Measurements from ENCODE around the gene KRTAP1-3. TPM values are rescaled to one million over a fixed set of nuclear protein-coding genes. Genes with fewer than 3 reads are reported as not detected.
A peak's percentile ranks its signal among the peaks of the same experiment; 100 is the strongest.
"Not testable (repeated sequence)": the region's sequence is repeated elsewhere in the genome, so short reads cannot be mapped to it uniquely, and the experiment has no call there.

KRTAP1-3 gene, protein sequence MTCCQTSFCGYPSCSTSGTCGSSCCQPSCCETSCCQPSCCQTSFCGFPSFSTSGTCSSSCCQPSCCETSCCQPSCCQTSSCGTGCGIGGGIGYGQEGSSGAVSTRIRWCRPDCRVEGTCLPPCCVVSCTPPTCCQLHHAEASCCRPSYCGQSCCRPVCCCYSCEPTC
- not detected for polyA plus RNA-seq

DNA sequence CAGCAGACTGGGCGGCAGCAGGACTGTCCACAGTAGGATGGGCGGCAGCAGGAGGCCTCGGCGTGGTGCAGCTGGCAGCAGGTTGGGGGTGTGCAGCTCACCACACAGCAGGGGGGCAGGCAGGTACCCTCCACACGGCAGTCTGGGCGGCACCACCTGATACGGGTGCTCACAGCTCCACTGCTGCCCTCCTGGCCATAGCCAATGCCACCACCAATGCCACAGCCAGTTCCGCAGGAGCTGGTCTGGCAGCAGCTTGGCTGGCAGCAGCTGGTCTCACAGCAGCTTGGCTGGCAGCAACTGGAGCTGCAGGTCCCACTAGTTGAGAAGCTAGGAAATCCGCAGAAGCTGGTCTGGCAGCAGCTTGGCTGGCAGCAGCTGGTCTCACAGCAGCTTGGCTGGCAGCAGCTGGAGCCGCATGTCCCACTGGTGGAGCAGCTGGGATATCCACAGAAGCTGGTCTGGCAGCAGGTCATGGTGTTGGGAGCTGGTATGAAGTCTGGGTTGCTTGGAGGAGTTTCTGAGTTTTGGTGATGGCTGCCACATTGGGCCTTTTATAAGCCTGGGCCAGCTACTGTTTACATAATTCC, at the start of gene KRTAP1-3:
Gene KRTAP1-3 (minus strand): TSS at position 529 of the 590 bp plus-strand sequence. CDS start 53 bp downstream, at position 476.
- not testable (repeated sequence) for H3K9me3 Mint-ChIP-seq, H3K27ac Mint-ChIP-seq, H3K36me3 Mint-ChIP-seq, H3K4me3 Mint-ChIP-seq, H3K4me1 Mint-ChIP-seq
- H3K27me3 Mint-ChIP-seq, result peaks cover 13% of the 10 kb centered on the region

DNA sequence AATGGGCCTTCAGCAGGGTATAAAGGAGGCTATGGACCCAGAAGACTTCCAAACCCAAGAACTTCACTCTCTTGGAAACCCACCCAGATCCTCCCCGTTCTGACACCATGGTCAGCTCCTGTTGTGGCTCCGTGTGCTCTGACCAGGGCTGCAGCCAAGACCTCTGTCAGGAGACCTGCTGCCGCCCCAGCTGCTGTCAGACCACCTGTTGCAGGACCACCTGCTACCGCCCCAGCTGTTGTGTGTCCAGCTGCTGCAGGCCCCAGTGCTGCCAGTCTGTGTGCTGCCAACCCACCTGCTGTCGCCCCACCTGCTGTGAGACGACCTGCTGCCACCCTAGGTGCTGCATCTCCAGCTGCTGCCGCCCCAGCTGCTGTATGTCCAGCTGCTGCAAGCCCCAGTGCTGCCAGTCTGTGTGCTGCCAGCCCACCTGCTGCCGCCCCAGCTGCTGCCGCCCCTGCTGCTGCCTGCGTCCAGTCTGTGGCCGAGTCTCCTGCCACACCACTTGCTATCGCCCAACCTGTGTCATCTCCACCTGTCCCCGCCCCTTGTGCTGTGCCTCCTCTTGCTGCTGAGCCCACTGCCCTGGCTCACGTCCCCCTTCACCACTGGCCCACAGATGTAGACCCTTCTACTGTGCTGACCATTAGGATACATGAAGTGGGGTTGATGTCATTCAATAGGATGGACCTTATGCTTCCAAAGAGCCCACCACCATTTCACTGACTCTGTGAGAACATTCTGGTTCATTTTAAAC, 49.6 kb upstream of the KRTAP1-3 start, which contains the start of gene KRTAP4-7:
Gene KRTAP4-7 (plus strand): TSS at position 51 of the 757 bp plus-strand sequence. CDS start 57 bp downstream, at position 108.
- Mint-ChIP-seq H3K27me3 (peaks cover 16% of the 10 kb centered on the region), H3K27ac (peak within 1 kb of the TSS in 1 of 3 donors; percentile 6)
- not testable (repeated sequence) for H3K4me1 Mint-ChIP-seq, H3K36me3 Mint-ChIP-seq, H3K4me3 Mint-ChIP-seq, H3K9me3 Mint-ChIP-seq

DNA sequence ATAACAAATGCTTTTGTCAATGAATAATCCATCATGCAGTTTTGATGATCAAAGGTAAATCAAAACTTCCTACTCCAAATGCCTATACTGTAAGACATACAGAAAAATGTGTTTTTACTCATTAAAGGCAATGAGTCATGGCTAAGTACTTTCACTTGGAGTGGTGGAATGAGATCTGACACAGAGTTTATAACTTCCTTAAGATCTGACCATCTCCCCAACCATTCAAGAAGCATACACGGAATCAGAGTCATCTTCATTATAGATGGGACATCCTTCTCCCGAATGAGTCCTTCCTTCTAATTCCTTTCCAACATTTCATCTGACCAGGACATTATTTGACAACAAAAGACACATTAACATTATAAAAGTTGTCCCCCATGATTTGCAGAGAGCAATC, 48.8 kb upstream of the KRTAP1-3 start:
- not testable (repeated sequence) for H3K36me3 Mint-ChIP-seq, H3K4me1 Mint-ChIP-seq, H3K27ac Mint-ChIP-seq, H3K4me3 Mint-ChIP-seq, H3K9me3 Mint-ChIP-seq
- peaks cover 17% of the 10 kb centered on the region for H3K27me3 Mint-ChIP-seq

DNA sequence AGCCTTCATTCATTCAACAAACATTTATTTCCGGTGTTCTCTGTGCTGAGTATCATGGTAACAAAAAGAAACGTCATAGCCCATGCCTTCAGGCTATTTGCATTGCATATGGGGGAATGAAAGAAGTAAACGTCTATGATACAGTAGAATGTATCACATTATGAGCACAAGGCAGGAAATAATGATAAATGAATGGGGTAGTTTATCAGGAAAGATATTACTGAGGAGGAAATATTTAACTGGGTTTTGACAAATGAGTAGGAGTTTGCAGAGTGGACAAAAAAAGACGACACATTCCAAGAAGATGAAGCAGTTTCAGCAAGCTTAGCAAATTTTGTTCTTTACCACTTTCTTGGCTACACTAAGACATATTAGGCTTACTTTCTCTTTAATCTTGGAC, 48.0 kb upstream of the KRTAP1-3 start:
- Mint-ChIP-seq H3K27ac (no peak overlapping the region), H3K4me1 (no peaks in the 10 kb centered on the region), H3K36me3 (no peaks in the 10 kb centered on the region), H3K9me3 (peaks cover 0 to 5% (median 0%) of the 10 kb centered on the region in 3 donors), H3K4me3 (no peak overlapping the region), H3K27me3 (peaks cover 16% of the 10 kb centered on the region)

DNA sequence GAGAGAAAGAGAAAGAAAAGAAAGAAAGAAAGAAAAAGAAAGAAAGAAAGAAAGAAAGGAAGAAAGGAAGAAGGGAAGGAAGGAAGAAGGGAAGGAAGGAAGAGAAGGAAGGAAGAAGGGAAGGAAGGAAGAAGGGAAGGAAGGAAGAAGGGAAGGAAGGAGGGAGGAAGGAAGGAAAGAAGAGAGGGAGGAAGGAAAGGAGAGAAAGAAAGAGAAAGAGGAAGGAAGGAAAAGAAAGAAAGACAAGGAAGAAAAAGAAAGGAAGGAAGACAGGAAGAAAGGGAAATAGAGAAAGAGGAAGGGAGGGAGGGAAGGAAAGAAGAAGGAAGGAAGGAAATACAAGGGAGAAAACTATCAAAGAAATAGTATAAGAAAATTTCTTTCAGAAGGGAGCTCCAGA, 42.1 kb upstream of the KRTAP1-3 start:
- H3K4me1 Mint-ChIP-seq, result no peaks in the 10 kb centered on the region
- no peaks in the 10 kb centered on the region for H3K36me3 Mint-ChIP-seq
- no peak overlapping the region for H3K27ac Mint-ChIP-seq
- H3K9me3 Mint-ChIP-seq, result peaks cover 0 to 5% (median 0%) of the 10 kb centered on the region in 3 donors
- H3K4me3 Mint-ChIP-seq, result no peak overlapping the region
- peaks cover 9% of the 10 kb centered on the region for H3K27me3 Mint-ChIP-seq

DNA sequence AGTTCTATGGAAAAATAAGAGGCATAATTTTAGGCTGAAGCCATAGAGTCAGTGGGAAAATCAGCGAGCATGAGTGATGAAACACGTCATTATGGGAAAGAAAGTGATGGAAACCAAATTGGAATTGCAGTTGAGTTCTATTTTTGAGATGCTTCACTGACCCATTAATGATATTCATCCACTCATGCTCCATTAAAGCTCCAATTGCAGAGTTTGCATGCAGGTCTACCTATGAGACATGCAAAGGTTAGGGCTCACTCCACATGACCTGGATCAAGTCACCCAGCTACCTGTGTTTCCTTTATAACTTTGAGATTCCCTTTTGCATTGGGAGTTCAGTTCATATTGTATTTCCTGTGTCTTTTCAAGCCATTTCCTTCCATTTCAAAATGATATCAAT, 39.0 kb upstream of the KRTAP1-3 start:
- H3K27ac Mint-ChIP-seq, result no peak overlapping the region
- H3K36me3 Mint-ChIP-seq, result no peaks in the 10 kb centered on the region
- H3K27me3 Mint-ChIP-seq, result peaks cover 5% of the 10 kb centered on the region
- H3K4me3 Mint-ChIP-seq, result no peak overlapping the region
- H3K4me1 Mint-ChIP-seq, result no peaks in the 10 kb centered on the region
- H3K9me3 Mint-ChIP-seq, result peaks cover 0 to 5% (median 2%) of the 10 kb centered on the region in 3 donors

DNA sequence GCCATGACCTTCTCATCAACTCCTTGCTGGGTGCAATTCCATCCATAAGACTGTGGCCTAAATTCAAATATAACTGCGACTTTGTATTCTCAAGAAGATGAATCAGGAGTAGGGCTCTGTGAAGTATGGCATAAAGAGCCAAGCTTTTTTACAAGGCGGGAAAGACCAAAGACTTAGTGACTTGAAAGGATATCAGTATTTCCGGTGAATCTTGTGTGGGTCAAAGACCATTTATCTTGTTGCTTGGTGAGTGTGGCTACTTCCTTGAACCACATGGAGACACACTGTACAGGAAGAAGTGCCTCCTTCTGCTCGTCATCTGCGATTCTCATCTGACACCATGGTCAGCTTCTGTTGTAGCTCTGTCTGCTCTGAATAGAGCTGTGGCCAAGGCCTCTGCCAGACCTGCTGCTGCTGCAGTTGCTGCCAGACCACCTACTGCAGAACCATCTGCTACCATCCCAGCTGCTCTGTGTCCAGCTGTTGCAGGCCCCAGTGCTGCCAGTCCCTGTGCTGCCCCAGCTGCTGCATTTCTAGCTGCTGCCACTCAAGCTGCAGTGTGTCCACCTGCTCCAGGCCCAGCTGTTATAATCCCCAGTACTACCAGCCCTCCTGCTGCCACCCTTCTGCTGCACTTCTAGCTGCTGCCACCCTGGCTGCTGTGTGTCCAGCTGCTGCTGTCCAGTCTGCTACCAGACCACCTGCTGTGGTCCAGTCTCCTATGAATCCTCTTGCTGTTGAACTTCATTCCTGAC, 37.1 kb upstream of the KRTAP1-3 start:
- H3K4me3 Mint-ChIP-seq, result peak overlapping the region in 1 of 4 donors; percentile 40
- no peak overlapping the region for H3K27ac Mint-ChIP-seq
- no peaks in the 10 kb centered on the region for H3K36me3 Mint-ChIP-seq
- H3K27me3 Mint-ChIP-seq, result peaks cover 5% of the 10 kb centered on the region
- H3K4me1 Mint-ChIP-seq, result no peaks in the 10 kb centered on the region
- H3K9me3 Mint-ChIP-seq, result peaks cover 0 to 5% (median 2%) of the 10 kb centered on the region in 3 donors

DNA sequence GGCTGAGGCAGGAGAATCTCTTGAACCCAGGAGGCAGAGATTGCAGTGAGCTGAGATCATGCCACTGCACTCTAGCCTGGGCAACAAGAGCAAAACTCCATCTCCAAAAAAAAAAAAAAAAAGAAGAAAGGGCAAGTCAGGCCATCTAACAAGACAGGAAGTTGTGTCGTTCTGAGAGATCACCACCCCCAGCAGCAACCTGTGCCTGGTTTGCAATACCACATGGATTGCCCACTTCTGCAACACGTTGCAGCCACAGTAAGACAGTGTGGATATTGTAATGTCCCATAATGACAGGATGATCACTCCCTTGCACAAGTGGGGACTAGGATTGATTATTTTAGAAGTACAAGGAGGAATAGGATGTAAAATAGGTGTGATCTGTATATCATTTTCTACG, 34.4 kb upstream of the KRTAP1-3 start:
- no peak overlapping the region for H3K27ac Mint-ChIP-seq
- H3K27me3 Mint-ChIP-seq, result no peaks in the 10 kb centered on the region
- no peaks in the 10 kb centered on the region for H3K4me1 Mint-ChIP-seq
- peaks cover 0 to 2% (median 0%) of the 10 kb centered on the region in 3 donors for H3K9me3 Mint-ChIP-seq
- H3K4me3 Mint-ChIP-seq, result no peak overlapping the region
- no peaks in the 10 kb centered on the region for H3K36me3 Mint-ChIP-seq

DNA sequence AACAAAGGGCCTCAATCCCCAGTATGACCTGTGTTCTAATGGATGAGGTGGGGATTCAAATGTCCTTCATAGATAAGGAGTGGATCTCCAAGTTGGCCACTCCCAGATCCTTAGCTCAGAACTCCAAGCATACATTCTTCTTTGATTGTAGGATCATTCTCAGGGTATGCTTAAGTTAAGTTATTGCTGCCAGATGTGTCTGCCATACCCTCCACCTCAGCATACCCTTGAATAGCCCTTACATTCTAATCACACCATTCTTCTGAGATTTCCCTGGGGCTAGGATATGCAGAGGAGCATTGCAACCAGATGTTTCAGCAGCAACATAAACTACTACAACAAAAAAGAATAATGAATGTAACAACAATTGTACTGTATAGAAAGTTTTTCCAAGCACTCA, 32.6 kb upstream of the KRTAP1-3 start:
- no peak overlapping the region for H3K27ac Mint-ChIP-seq
- H3K27me3 Mint-ChIP-seq, result no peaks in the 10 kb centered on the region
- no peak overlapping the region for H3K4me3 Mint-ChIP-seq
- no peaks in the 10 kb centered on the region for H3K4me1 Mint-ChIP-seq
- peaks cover 0 to 2% (median 0%) of the 10 kb centered on the region in 3 donors for H3K9me3 Mint-ChIP-seq
- H3K36me3 Mint-ChIP-seq, result no peaks in the 10 kb centered on the region

DNA sequence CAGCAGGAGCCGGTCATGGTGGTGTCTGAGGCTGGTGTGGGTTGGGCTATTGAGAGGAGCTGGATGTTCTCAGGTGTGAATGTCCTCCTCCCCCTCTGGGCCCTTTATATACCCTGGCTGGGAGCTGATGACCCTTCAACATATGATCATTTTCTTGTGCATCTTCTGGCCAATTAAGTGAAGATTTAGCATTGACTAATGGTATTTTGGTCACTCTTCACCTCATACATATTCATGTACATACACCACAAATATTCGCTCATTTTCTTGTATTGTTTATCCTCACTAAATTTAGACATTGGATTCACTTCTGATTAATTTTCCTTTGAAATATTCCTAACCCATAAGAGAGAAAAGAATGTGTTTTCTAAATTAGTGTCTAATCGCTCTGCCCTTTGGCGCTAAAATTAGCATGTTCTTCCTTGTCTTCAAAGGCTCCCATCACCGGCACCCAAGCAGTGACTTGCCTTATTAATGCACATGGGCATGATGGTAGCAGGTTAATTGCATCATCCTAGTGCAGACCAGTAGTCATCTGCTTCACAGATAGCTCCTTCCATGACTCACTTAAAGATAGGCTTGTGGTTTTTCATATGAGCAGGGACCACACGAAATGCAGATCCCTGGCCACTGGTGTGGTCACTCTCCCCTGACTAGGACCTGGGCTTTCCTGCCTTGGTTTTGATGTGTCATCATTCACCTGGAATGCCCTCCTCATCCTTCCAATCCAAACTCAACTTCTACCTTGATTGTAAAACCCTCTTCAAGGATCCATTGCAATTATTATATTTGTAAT, 31.4 kb upstream of the KRTAP1-3 start, which contains the start of gene KRTAP2-4:
Gene KRTAP2-4 (minus strand): TSS at position 51 of the 796 bp plus-strand sequence. CDS start 34 bp downstream, at position 17.
- H3K27ac Mint-ChIP-seq, result peak within 1 kb of the TSS in 1 of 3 donors; percentile 47
- peaks cover 7% of the 10 kb centered on the region for H3K27me3 Mint-ChIP-seq
- no peaks in the 10 kb centered on the region for H3K9me3 Mint-ChIP-seq
- H3K36me3 Mint-ChIP-seq, result no peaks in the 10 kb centered on the region
- H3K4me3 Mint-ChIP-seq, result no peak within 1 kb of the TSS
- H3K4me1 Mint-ChIP-seq, result no peaks in the 10 kb centered on the region

DNA sequence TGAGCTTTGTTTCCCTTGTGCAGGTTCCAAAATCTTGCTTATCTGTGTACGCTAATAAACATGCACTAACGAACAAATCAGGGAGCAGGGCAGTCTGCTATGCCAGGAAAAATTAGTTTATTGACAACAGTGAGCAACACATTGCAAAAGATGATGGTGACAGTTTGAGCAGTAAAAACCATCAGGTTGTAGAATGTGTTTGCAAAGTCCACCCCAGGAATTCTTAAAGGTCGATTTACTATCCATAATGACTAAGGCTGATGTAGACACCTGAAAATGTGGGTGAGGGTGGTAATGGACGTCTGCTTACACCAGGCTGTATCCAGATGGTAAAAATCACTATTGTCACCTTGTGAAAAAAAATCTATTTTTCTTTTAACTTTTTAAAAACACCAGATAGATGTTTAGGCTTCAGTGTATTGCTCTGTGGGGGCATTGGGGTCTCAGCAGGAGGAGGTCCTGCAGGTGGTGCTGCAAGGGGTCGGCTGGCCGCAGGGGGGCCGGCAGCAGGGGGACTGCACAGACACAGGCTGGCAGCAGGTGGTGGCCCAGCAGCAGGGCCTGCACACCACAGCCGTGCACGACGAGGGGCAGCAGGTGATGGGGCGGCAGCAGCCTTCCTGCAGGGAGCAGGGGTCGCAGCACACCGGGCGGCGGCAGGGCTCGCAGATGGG, 30.5 kb upstream of the KRTAP1-3 start:
- not testable (repeated sequence) for H3K36me3 Mint-ChIP-seq, H3K27me3 Mint-ChIP-seq

DNA sequence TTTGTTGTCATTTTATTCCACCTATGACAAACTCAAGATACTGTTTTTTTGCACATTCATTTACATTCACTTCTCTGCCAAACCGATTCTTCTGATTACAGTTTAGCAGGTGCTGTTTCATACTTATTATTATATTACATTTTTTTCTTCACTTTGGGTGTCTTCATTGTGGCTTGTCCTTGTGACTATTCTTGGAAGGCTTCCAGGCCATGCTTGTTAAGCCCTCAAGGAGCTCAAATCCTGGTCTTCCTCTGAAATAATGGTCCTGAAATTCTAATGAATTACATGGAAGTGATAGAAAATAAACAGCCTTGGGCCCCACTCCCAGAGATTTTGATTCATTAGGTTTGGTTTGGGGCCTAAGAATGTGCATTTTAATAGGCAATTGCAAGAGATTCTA, 29.6 kb upstream of the KRTAP1-3 start:
- Mint-ChIP-seq H3K36me3 (no peaks in the 10 kb centered on the region), H3K4me3 (no peak overlapping the region), H3K27ac (no peak overlapping the region), H3K4me1 (no peaks in the 10 kb centered on the region), H3K9me3 (no peaks in the 10 kb centered on the region), H3K27me3 (peaks cover 12% of the 10 kb centered on the region)

More for the DNA sequence above, 30.5 kb upstream of the KRTAP1-3 start:
- H3K4me3 Mint-ChIP-seq, H3K27ac Mint-ChIP-seq, H3K4me1 Mint-ChIP-seq, H3K9me3 Mint-ChIP-seq: not testable (repeated sequence)

DNA sequence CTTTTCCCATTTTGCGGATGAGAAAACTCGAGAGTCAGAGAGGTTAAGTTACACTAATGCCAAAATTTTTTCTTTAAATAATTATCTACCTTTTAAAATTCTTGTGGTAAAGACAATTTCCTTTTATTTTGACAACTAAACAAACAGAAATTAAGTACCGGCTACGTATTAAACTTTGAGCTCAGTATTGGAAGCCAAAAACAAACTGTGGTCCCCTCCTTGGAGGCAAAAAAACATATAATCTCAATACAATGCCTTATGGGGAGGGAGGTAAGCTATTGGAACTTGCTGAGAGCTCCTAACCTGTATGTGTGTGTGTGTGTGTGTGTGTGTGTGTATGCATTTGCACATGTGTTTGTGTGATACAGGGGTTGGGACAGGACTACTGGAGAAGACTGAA, 28.8 kb upstream of the KRTAP1-3 start:
- Mint-ChIP-seq H3K27ac (no peak overlapping the region), H3K4me1 (no peaks in the 10 kb centered on the region), H3K4me3 (no peak overlapping the region), H3K9me3 (no peaks in the 10 kb centered on the region), H3K36me3 (no peaks in the 10 kb centered on the region), H3K27me3 (peaks cover 16% of the 10 kb centered on the region)

DNA sequence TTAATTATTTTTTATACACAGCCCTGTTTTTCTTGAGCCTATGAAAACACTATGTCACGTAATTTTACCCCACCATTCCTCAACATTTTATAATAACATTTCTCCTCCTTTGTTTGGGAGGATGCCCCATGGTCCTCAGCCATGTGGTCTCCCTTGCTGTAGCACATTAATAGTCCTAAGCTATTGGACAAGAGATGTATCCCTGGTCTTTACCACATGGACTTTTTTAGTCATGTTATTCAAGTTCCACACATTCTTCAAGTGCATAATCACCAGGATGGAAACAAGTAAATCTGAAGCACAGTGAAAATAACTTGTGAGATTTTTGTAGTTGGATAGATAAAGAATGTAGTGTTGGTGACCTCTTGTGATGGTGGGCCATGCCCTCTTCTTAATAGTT, 27.3 kb upstream of the KRTAP1-3 start:
- no peaks in the 10 kb centered on the region for H3K36me3 Mint-ChIP-seq
- no peak overlapping the region for H3K27ac Mint-ChIP-seq

More for the DNA sequence above, 27.3 kb upstream of the KRTAP1-3 start:
- Mint-ChIP-seq H3K4me3 (no peak overlapping the region), H3K4me1 (no peaks in the 10 kb centered on the region), H3K27me3 (peaks cover 16% of the 10 kb centered on the region), H3K9me3 (peaks cover 0 to 3% (median 2%) of the 10 kb centered on the region in 3 donors)

All from IgD-negative memory B cell (primary cell).